ENCODE measurements around the gene MICAL2.
A peak's percentile ranks its signal among the peaks of the same experiment; 100 is the strongest.

The MICAL2 gene

DNA sequence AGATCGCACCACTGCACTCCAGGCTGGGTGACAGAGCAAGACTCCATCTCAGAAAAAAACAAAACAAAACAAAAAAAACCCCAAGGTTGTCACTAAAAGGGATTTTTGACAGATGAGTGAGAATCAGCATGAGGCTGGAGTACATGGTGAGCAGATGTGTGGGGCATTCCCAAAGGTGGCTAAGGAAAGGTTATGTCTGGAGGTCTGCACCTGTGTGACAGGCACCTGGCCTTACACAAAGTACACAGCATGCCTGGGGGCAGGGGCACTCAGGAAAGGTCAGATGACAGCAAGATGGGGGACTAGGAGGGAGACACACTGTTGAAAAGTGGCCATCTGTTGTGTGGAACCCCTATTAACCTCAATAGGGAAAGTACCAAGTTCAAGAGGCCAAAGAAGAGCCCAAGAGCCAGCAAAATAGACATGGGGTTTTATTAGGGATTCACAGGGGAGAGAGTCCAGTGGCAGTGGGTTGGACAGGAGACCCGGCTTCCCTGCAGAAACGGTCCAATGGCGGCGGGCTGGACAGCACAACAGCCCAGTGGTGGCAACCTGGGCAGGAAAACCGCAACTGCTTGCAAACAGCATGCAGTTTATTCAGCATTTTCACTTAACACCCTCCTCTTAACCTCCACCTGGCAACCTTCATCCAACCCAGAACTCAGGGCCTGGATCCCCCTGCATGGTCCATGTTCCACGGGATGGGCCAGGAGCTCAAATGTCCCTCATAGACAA lies 101.1 kb downstream of the MICAL2 start:
- Histone ChIP-seq H3K36me3 (peaks cover 24% of the 10 kb centered on the region), H3K4me1 (ENCODE audit: control insufficient read depth in 1 of 2, insufficient read depth in 1 of 2, low read depth in 1 of 2, low read length in 1 of 2) (peaks cover 27 to 28% of the 10 kb centered on the region in 2 experiments), H3K27ac (no peak overlapping the region), H3K9me3 (no peaks in the 10 kb centered on the region), H3K4me3 (ENCODE audit: low read depth in 1 of 2, low read length in 1 of 2) (no peak overlapping the region), H3K27me3 (no peaks in the 10 kb centered on the region)
- TF ChIP-seq, protein P1, sequence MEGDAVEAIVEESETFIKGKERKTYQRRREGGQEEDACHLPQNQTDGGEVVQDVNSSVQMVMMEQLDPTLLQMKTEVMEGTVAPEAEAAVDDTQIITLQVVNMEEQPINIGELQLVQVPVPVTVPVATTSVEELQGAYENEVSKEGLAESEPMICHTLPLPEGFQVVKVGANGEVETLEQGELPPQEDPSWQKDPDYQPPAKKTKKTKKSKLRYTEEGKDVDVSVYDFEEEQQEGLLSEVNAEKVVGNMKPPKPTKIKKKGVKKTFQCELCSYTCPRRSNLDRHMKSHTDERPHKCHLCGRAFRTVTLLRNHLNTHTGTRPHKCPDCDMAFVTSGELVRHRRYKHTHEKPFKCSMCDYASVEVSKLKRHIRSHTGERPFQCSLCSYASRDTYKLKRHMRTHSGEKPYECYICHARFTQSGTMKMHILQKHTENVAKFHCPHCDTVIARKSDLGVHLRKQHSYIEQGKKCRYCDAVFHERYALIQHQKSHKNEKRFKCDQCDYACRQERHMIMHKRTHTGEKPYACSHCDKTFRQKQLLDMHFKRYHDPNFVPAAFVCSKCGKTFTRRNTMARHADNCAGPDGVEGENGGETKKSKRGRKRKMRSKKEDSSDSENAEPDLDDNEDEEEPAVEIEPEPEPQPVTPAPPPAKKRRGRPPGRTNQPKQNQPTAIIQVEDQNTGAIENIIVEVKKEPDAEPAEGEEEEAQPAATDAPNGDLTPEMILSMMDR (IDR thresholded peaks at IDR 0.05), result no peak

DNA sequence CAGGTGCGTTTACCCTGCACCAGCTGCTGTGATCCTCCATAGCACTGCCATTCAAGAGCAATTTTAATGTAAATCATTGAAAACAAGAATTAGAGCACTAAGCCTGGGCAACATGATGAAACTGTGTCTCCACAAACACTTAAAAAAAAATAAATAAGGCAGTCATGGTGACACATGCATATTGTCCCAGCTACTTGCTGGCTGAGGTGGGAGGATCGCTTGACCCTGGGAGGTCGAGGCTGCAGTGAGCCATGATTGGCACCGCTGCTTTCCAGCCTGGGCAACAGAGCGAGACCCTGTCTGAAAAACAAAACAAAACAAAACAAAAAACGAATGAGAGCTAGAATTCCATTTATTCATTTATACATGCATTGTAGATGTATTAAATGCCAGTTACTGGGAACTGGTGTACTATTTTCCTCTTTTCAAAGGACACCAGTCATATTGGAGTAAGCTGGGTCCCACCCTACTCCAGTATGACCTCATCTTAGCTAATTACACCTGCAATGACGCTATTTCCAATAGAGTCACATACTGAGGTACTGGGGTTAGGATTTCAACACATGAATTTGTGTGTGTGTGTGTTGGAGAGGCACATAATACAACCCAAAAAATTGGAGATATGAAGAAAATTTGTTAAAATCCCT lies 101.9 kb downstream of the MICAL2 start:
- no peak overlapping the region for H3K4me3 ChIP-seq (ENCODE audit: low read depth in 1 of 2, low read length in 1 of 2)
- H3K4me1 ChIP-seq (ENCODE audit: control insufficient read depth in 1 of 2, insufficient read depth in 1 of 2, low read depth in 1 of 2, low read length in 1 of 2), result peaks cover 35 to 36% of the 10 kb centered on the region in 2 experiments
- H3K27ac ChIP-seq, result no peak overlapping the region
- TF ChIP-seq, protein P1 (IDR thresholded peaks at IDR 0.05), result no peak
- peaks cover 24% of the 10 kb centered on the region for H3K36me3 ChIP-seq
- no peaks in the 10 kb centered on the region for H3K9me3 ChIP-seq
- no peaks in the 10 kb centered on the region for H3K27me3 ChIP-seq

DNA sequence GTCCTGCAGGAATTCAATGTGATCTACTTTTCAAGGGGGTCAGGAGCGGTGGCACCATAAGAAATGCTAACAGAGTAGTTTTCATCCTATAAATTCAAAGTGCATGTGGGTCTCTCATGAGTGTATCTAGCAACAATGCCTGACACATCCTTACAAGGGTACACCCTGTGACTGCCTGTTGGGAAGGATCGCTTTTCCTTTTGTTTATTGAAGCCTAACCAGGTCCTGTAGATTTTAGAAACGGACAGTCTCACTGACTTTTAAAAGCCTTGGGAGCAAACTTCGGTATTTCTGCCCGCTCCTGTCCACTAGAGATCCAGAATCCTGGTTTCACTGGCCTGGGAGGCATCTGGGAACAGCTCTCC lies 102.4 kb downstream of the MICAL2 start:
- Histone ChIP-seq H3K27me3 (no peaks in the 10 kb centered on the region), H3K27ac (no peak overlapping the region), H3K4me1 (ENCODE audit: control insufficient read depth in 1 of 2, insufficient read depth in 1 of 2, low read depth in 1 of 2, low read length in 1 of 2) (peaks cover 36 to 37% of the 10 kb centered on the region in 2 experiments), H3K4me3 (ENCODE audit: low read depth in 1 of 2, low read length in 1 of 2) (no peak overlapping the region), H3K36me3 (peaks cover 24% of the 10 kb centered on the region), H3K9me3 (no peaks in the 10 kb centered on the region)
- TF ChIP-seq, protein P1 (IDR thresholded peaks at IDR 0.05), result no peak

DNA sequence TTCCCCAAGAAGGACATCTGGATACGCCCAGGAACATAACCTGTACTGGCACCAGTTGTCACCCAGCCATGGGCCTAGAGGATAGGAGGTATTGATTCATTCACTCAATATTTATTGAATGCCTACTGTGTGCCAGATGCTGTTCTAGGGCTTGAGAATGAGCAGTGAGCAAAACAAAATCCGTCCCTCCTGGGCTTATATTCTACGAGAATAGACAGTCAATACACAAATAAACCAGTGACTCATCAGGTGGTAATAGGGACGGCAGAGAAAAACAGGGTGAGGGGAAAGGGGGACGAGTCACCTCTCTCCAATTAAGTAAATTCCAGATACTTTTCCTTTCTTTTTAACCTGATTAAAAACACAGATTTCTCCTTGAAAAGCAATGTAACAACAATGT lies 103.5 kb downstream of the MICAL2 start:
- H3K9me3 ChIP-seq, result no peaks in the 10 kb centered on the region
- no peak overlapping the region for H3K27ac ChIP-seq
- TF ChIP-seq, protein P1 (IDR thresholded peaks at IDR 0.05), result no peak
- no peak overlapping the region for H3K4me3 ChIP-seq (ENCODE audit: low read depth in 1 of 2, low read length in 1 of 2)
- H3K36me3 ChIP-seq, result peaks cover 20% of the 10 kb centered on the region
- H3K4me1 ChIP-seq (ENCODE audit: control insufficient read depth in 1 of 2, insufficient read depth in 1 of 2, low read depth in 1 of 2, low read length in 1 of 2), result peaks cover 36 to 37% of the 10 kb centered on the region in 2 experiments
- H3K27me3 ChIP-seq, result no peaks in the 10 kb centered on the region

DNA sequence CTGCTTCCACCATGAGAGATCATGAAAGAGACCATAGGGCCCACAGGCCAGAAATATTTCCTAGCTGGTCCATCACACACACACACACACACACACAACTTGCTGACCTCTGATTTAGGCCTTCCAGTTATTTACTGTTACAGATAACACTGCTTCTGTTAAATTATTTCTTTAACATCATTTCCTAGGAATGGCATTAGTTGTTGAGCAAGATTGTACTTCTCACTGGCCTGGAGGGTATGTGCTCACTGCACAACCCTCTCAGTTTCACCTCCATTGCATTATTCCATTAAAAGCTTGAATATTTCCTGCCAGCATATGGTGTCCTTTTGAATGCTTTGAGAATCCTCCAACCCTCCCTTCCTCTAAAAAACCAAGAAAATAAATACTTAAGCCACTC lies 104.4 kb downstream of the MICAL2 start:
- TF ChIP-seq, protein P1 (IDR thresholded peaks at IDR 0.05), result no peak
- no peaks in the 10 kb centered on the region for H3K9me3 ChIP-seq
- no peaks in the 10 kb centered on the region for H3K27me3 ChIP-seq
- H3K36me3 ChIP-seq, result peaks cover 11% of the 10 kb centered on the region
- H3K4me3 ChIP-seq (ENCODE audit: low read depth in 1 of 2, low read length in 1 of 2), result no peak overlapping the region
- H3K27ac ChIP-seq, result peak overlapping the region; percentile 62
- peaks cover 36 to 37% of the 10 kb centered on the region in 2 experiments for H3K4me1 ChIP-seq (ENCODE audit: control insufficient read depth in 1 of 2, insufficient read depth in 1 of 2, low read depth in 1 of 2, low read length in 1 of 2)

All from neutrophil (primary cell).